HPDE6-E6E7 (cell line): ENCODE data around the gene RRM1.
A peak's percentile ranks its signal among the peaks of the same experiment; 100 is the strongest.
"Not testable (repeated sequence)": the region's sequence is repeated elsewhere in the genome, so short reads cannot be mapped to it uniquely, and the experiment has no call there.

Experiments
- DNase-seq: peaks from one replicate; pipeline ENCODE4 v3.0.0; 2011; ENCODE audit warnings: missing footprints; ENCODE audit errors: extremely low spot score

RRM1 gene

GRCh38 chr11:4094348-4095291, at the start of gene RRM1:
Gene RRM1 (plus strand): TSS chr11:4094799. CDS start chr11:4095013, 214 bp downstream.
- DNase-seq: peak; percentile 87

DNA sequence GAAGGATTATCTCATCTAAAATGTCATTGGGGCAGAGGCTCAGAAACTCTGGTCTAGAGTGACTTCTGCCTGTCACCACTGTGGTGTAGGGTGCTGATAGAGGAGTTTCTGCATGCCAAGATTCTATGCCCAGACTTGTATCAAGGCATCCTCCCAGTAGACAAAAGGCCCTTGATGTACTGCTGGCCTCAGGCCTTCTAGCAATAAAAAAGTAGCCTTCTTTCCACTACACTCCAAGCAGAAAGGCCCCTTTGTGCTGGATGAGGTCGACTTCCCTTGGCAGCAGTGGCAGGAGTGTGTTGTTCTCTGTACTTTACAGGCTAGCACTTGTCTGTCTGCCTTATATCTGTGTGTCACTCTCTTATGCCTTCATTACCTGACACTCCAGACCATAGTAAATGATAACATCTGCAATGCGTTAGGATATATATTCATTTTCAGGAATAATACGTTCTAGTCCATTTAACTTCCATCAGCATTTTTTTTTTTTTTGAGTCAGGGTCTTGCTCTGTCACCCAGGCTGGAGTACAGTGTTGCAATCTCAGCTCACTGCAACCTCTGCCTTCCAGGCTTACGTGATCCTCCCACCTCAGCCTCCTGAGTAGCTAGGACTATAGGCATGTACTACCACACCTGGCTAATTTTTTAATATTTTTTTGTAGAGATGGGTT, 49.5 kb upstream of the RRM1 start:
- peak; percentile 36 for DNase-seq

DNA sequence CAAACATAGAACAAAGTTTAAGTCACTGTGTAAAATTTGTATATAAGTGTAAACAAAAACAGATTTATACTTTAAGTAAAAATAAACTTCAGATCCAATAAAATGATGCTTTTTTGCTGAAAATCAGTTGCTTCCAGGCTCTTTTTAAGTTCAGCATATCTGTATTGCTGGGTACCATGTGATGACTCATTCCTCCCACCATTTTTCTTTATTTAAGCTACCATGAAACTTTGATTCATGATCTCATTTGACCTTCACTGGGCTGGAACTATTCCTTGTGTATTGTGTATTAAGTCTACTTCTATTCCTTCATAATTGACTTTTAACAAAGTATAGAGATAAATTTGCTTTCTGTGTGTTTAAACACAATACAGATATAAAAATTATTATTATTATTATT, 46.3 kb upstream of the RRM1 start:
- no peak for DNase-seq

DNA sequence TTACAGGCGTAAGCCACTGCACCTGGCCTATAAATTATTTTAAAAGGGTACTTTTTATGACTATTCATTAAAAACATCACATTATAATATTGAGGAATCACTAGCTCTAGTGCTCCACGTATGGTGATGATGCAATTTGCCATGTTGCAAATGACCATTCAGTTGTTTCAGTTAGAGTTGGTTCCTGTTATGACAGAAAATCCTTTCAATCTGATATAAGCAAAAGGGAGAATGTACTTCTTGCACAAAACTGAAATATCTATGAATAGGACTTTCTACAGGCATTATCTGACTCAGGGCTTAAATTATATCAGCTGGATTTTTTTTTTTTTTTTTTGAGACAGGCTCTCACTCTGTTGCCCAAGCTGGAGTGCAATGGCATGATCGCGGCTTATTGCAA, 45.6 kb upstream of the RRM1 start:
- DNase-seq: no peak

GRCh38 chr11:4050138-4050537, 44.5 kb upstream of the RRM1 start:
- no peak for DNase-seq

DNA sequence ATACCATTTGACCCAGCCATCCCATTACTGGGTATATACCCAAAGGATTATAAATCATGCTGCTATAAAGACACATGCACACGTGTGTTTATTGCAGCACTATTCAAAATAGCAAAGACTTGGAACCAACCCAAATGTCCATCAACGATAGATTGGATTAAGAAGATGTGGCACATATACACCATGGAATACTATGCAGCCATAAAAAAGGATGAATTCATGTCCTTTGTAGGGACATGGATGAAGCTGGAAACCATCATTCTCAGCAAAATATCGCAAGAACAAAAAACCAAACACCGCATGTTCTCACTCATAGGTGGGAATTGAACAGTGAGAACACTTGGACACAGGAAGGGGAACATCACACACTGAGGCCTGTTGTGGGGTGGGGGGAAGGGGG, 41.4 kb upstream of the RRM1 start:
- DNase-seq: not testable (repeated sequence)

- no peak for DNase-seq
These were observed 40.0 kb upstream of the RRM1 start for GRCh38 chr11:4054643-4055042.

DNA sequence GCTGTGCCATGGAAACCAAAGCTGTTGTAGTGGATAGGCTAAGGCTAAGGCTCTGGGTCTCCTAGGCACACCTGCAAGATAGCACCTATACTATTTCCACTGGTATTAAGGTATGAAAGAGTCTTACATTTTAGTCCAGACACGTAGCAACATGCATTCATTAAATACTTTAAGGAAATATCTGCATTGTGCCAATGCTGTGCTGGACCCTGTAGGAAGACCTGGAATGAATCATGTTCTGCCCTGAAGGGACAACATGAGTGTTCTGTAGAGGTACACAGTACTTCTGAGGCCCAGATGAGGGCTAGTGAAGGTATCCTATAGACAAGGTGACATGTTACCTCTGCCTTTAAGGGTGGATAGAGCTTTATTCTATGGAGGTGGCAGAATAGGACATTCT, 35.2 kb upstream of the RRM1 start:
- DNase-seq: peak; percentile 40

DNA sequence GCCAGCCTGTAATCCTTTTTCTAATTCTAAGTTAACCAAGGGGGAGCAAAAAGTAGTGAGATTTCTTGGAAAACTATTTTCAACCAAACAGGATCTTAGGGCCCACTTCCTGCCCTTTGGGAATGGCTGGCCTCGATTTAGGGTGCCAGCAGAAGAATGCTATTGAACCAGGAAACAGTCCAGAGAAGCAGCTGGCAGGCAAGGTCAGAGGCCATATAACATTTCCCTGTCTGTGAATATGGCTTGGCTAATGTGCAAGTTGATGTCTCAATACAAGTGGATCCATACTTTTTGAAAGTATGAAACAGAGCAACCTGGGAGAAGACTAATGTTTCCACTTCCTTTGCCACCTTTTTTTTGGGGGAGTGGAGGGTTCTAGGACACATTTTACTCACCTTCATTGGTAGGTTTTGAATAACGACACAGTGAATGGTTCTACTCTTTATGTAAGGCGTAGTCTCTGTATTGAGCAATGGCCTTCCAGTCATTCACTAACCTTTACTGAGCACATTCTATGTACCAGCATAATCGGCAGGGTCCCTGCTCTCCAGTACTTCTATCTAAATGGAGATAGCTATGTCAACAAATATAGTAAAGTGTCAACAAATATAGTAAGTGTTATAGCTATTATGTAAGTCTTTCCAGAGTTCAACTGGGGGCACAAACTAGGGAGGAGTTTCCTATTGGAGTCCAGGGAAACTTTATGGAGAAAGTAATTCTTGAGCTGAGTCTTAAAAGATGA, 34.2 kb upstream of the RRM1 start:
- DNase-seq: no peak

DNA sequence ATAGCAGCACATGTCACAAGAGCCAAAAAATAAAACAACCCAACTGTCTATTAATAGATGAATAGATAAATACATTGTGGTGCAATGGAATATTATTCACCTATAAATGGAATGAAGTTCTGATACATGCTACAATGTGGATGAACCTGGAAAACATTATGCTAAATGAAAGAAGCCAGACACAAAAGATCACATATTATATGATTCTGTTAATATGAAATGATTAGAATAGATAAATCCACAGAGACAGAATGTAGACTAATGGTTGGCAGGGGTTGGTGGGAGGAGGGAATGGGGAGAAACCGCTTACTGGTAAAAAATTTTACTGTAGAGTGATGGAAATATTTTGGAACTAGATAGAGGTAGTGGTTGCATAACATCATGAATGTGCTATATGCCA, 32.9 kb upstream of the RRM1 start:
- no peak for DNase-seq

GRCh38 chr11:4063348-4063747, 31.3 kb upstream of the RRM1 start:
- no peak for DNase-seq

GRCh38 chr11:4064278-4064955, 30.2 kb upstream of the RRM1 start:
- no peak for DNase-seq

- no peak for DNase-seq
These were observed 29.5 kb upstream of the RRM1 start for GRCh38 chr11:4065086-4065485.

DNA sequence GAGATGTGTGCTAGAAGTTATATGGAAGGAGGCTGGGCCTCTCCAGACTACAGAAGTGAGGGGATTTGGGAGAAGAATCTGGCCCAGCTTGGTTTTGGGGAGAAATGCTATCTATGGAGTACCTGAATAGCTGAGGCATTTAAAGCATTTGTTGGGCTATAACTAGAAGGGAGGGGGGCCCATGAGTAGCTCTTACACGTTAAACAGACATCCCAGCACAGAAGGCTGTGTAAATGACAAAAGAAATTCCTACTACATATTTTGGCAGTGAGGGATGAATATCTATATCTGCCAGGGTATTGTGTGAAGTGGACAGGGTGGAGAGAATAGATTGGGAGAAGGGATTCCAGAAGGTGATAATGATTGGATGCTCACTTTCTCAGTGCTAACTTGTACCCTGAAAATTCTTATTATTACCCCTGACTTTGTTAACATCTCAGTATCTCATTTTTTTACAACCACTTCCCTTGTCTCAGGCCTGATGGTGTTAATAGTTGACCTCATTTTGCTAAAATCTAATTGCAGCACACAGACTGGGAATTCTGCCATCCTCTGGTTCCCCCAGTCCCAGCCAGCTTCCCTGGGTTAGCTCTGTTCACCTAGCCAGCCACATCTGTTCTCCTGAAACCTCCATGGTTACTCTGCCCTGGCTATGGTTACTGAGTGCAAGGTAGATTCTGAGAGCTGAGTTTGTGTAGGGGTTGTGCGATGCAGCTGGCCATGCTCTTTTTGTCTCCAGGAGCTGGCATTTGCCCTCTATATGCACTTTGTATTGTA, 28.8 kb upstream of the RRM1 start:
- no peak for DNase-seq

DNA sequence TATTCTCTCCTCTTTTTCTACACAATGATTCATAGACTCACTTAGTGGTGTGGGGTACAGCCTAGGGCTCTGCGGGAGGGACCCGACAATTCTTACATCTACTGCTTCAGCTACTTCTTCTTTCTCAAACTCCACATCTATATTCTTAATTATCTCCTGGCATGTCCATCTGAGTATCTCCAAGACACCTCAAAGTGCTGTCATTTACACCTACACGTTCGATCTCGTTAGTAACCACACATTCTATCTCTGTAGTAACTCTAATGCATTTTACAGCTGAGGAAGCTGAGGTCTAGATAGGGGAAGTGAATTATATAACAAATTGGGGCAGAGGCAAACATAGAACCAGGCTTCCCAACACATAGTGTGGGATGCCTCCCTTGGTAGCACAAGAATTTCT, 27.7 kb upstream of the RRM1 start:
- DNase-seq: no peak

GRCh38 chr11:4068962-4069361, 25.6 kb upstream of the RRM1 start:
- no peak for DNase-seq

DNA sequence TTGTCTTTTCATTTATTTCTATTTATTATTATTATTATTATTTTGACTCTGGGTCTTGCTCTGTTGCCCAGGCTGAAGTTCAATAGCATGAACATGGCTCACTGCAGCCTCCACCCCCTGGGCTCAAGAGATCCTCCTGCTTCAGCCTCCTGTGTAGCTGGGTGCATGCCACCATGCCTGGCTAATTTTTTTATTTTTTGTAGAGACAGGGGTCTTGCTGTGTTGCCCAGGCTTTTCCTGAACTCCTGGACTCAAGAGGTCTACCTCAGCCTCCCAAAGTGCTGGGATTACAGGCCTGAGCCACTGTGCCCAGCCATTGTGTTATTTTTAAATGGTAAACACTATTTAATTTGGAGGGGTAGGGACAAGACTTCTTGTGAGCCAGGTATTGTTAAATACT, 23.3 kb upstream of the RRM1 start:
- no peak for DNase-seq

DNA sequence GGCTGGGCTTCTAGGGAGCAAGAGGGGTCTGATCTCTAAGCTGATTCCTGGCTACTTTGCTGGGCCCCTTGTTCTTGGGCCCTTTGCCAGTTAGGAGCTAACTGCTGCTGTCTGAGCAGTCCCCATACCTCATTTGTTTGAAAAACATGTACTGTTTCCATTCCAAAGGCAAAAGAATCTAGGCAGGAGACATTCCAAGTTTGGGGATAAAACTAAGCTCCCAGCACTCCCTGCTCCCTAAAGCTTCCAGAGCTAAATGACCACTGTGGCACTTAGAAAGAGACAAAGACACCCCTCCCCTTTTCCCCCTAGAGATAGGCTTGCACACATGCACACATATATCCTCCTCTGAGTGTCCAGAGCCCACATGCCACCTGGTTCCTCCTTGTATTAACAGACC, 22.7 kb upstream of the RRM1 start:
- no peak for DNase-seq

GRCh38 chr11:4072668-4073285, 21.8 kb upstream of the RRM1 start:
- peak; percentile 45 for DNase-seq

DNA sequence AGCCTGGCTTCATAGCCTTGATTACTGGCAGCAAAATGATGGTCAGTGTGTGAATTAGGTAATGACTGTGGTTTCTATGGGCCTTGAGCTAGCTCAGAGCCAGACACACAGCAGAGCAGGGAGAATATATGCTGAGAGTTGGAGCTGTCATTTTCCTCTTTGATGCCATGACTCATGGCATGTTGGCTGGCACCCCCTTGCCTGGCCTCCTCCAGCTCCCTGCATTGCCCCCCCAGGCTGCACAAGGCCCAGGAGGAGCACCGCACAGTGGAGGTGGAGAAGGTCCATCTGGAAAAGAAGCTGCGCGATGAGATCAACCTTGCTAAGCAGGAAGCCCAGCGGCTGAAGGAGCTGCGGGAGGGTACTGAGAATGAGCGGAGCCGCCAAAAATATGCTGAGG, 20.3 kb upstream of the RRM1 start:
- no peak for DNase-seq

GRCh38 chr11:4076774-4077173, 17.8 kb upstream of the RRM1 start:
- DNase-seq: no peak
